Endothelial cell of umbilical vein (primary cell): Measurements from ENCODE around the gene GOLGA8R. TPM values are rescaled to one million over a fixed set of nuclear protein-coding genes. Genes with fewer than 3 reads are reported as not detected.
"Not testable (repeated sequence)": the region's sequence is repeated elsewhere in the genome, so short reads cannot be mapped to it uniquely, and the experiment has no call there.

Experiments used
- BruUV-seq: library from RNA; stranded (reverse); fragments of 400-500 nt; replicated peaks from 2 replicates; lab custom pipeline; 2021; lab: Mats Ljungman, UMichigan
- CTCF ChIA-PET: fragments of 300-600, 350-600 bp; sonication (Branson Sonifier 250); formaldehyde crosslinking; loops from one replicate; lab custom pipeline; 2021; ENCODE audit warnings: antibody characterized with exemption, inconsistent platforms; lab: Charles Lee
- POLR2A ChIA-PET: fragments of 300-600, 350-600 bp; sonication (Branson Sonifier 250); formaldehyde crosslinking; loops from one replicate; lab custom pipeline; 2021; ENCODE audit warnings: antibody characterized with exemption, inconsistent platforms; lab: Charles Lee
- DNase-seq: peaks from one replicate; pipeline ENCODE4 v3.0.0-alpha.2; 2011; ENCODE audit warnings: low read depth, low spot score
- FAIRE-seq: peaks from 2 replicates; lab custom pipeline; 2011; peaks lifted over from hg19 to GRCh38; lab: Jason Lieb, UNC
- H2AFZ ChIP-seq: 2 replicates; pipeline ENCODE4 v1.6.0; 2012; ENCODE audit warnings: low read depth, low read length, control low read depth, inconsistent platforms
- H3K27ac ChIP-seq: 2 replicates; pipeline ENCODE4 v1.5.1; 2011; ENCODE audit warnings: low read depth, mild to moderate bottlenecking, control low read depth, low read length, moderate library complexity; ENCODE audit not compliant: insufficient read depth
- H3K27me3 ChIP-seq, 2 experiments: 2 replicates each; pipeline versions ENCODE4 v1.6.0 to v1.6.1; 2011; ENCODE audit warnings: low read length in 2 of 2, mixed read lengths in 1 of 2; ENCODE audit not compliant: control insufficient read depth in 2 of 2, insufficient read depth in 2 of 2
- H3K36me3 ChIP-seq, 2 experiments: 2 replicates in 1 of 2; 3 replicates in 1 of 2; pipeline ENCODE4 v1.5.1; 2011; ENCODE audit warnings: low read length in 2 of 2, mild to moderate bottlenecking in 1 of 2, moderate library complexity in 1 of 2; ENCODE audit not compliant: control insufficient read depth in 2 of 2, insufficient read depth in 2 of 2; ENCODE audit errors: extremely low read depth in 1 of 2
- H3K4me1 ChIP-seq: 3 replicates; pipeline ENCODE4 v1.5.1; 2011; ENCODE audit warnings: mild to moderate bottlenecking, low read length; ENCODE audit not compliant: control insufficient read depth, insufficient read depth; ENCODE audit errors: extremely low read depth
- H3K4me2 ChIP-seq: 2 replicates; pipeline ENCODE4 v1.6.1; 2011; ENCODE audit warnings: low read length, control low read depth, mixed read lengths; ENCODE audit not compliant: insufficient read depth
- H3K4me3 ChIP-seq, 3 experiments: fragments of 200-600 bp in 1 of 3; sonication (generic), shearing (Covaris generic) in 1 of 3; replicated peaks in 1 of 3; 2 replicates each; pipeline ENCODE4 v1.5.1; 2011 to 2016; ENCODE audit warnings: control low read depth in 3 of 3, low read length in 3 of 3, mild to moderate bottlenecking in 2 of 3, inconsistent platforms in 1 of 3, low read depth in 1 of 3, moderate library complexity in 1 of 3; ENCODE audit not compliant: insufficient read depth in 1 of 3
- H3K79me2 ChIP-seq: 2 replicates; pipeline ENCODE4 v1.6.0; 2012; ENCODE audit warnings: low read length, inconsistent platforms; ENCODE audit not compliant: control insufficient read depth, insufficient read depth
- H3K9ac ChIP-seq: replicated peaks from 2 replicates; pipeline ENCODE3; 2011; ENCODE audit warnings: low read length, control low read depth; ENCODE audit not compliant: insufficient read depth; ENCODE audit errors: extremely low read depth
- H3K9me1 ChIP-seq: replicated peaks from 3 replicates; pipeline ENCODE4 v1.6.0; 2011; ENCODE audit warnings: mild to moderate bottlenecking, low read length; ENCODE audit not compliant: control insufficient read depth, insufficient read depth; ENCODE audit errors: extremely low read depth
- H3K9me3 ChIP-seq: replicated peaks from 2 replicates; pipeline ENCODE4 v1.5.1; 2012; ENCODE audit warnings: low read length, inconsistent platforms; ENCODE audit not compliant: control insufficient read depth, insufficient read depth
- H4K20me1 ChIP-seq: replicated peaks from 2 replicates; pipeline ENCODE3; 2011; ENCODE audit warnings: mild to moderate bottlenecking, low read length; ENCODE audit not compliant: control insufficient read depth, insufficient read depth; ENCODE audit errors: extremely low read depth
- dilution Hi-C: fragments of 300-500 bp; cut with MboI; formaldehyde crosslinking; loops from one replicate; pipeline ENCODE4 v1.15.0; 2019; ENCODE audit warnings: low sequenced_read_pairs; ENCODE audit not compliant: extremely low pct_ligation_motif_present
- intact Hi-C: fragments of 100-400 bp; cut with micrococcal nuclease; formaldehyde crosslinking; loops from one replicate; pipeline ENCODE4 v1.10.0; 2022
- polyA plus RNA-seq, 4 experiments: library from polyadenylated mRNA; depleted of rRNA in 3 of 4; stranded (reverse) in 3 of 4; unstranded in 1 of 4; fragments of >200 nt; gene quantifications; 2 replicates each; pipeline versions ENCODE4 v1.2.1 to v1.2.3, GENCODE V29; 2011 to 2012; ENCODE audit warnings: missing spikeins in 1 of 4
- total RNA-seq: library from RNA; stranded (reverse); gene quantifications from 2 replicates; pipeline ENCODE4 v1.2.3, GENCODE V29; 2021

The GOLGA8R gene
- total and polyA plus RNA-seq, 2 donors (not counting 3 experiments of a cell fraction or from before 2014, with no cell fraction given) = 0.35 to 2.2 TPM

GRCh38 chr15:30438348-30438747 is 24.3 kb upstream of the GOLGA8R start:
- H3K4me2 ChIP-seq, CTCF ChIA-PET, H3K4me3 ChIP-seq, POLR2A ChIA-PET, H3K4me1 ChIP-seq, dilution Hi-C loops, DNase-seq, H3K79me2 ChIP-seq, H3K27me3 ChIP-seq, H4K20me1 ChIP-seq, H3K36me3 ChIP-seq, H3K27ac ChIP-seq, H3K9me3 ChIP-seq, H3K9ac ChIP-seq, FAIRE-seq, intact Hi-C loops, H3K9me1 ChIP-seq, H2AFZ ChIP-seq, BruUV-seq: not testable (repeated sequence)

DNA sequence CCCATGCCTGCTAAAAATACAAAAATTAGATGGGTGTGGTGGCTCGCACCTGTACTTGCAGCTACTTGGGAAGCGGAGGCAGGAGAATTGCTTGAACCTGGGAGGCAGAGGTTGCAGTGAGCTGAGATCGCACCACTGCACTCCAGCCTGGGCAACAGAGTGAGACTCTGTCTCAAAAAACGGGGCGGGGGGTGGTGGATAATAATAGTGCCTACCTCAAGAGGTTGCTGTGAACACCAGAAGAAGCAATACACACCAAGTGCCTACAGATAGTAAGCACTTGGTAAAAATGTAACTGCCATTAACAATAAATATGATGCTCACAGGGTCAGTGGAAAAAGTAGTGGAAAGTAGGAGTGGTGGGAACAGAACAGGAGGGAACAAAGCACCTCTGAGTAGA is 21.8 kb upstream of the GOLGA8R start:
- H3K27me3 ChIP-seq, BruUV-seq, H3K9me3 ChIP-seq, H3K36me3 ChIP-seq, POLR2A ChIA-PET, CTCF ChIA-PET, intact Hi-C loops, H3K4me1 ChIP-seq, H2AFZ ChIP-seq, H3K9me1 ChIP-seq, FAIRE-seq, H3K27ac ChIP-seq, dilution Hi-C loops, DNase-seq, H3K9ac ChIP-seq, H4K20me1 ChIP-seq, H3K79me2 ChIP-seq, H3K4me3 ChIP-seq, H3K4me2 ChIP-seq: not testable (repeated sequence)

DNA sequence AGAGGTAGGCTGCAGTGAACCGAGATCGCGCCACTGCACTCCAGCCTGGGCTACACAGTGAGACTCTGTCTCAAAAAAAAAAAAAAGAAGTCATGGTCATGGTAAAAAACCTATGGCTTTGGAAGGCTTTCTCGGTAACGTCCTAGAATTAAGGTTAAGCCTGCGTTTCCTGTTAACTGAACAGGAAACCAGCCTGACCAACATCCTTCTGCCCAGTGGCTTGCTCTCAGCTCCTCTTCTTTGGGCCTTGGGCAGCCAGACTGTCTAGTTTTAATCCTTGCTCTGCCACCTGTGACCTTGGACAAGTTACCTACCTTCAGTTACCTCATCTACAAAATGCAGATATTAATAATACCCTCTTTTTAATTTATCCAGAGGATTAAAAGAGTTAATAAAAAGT is 6.7 kb upstream of the GOLGA8R start:
- H4K20me1 ChIP-seq, H3K4me2 ChIP-seq, H3K36me3 ChIP-seq, H3K4me3 ChIP-seq, dilution Hi-C loops, H3K27ac ChIP-seq, H2AFZ ChIP-seq, H3K4me1 ChIP-seq, BruUV-seq, intact Hi-C loops, FAIRE-seq, H3K79me2 ChIP-seq, H3K27me3 ChIP-seq, CTCF ChIA-PET, DNase-seq, POLR2A ChIA-PET, H3K9me1 ChIP-seq, H3K9ac ChIP-seq, H3K9me3 ChIP-seq: not testable (repeated sequence)

DNA sequence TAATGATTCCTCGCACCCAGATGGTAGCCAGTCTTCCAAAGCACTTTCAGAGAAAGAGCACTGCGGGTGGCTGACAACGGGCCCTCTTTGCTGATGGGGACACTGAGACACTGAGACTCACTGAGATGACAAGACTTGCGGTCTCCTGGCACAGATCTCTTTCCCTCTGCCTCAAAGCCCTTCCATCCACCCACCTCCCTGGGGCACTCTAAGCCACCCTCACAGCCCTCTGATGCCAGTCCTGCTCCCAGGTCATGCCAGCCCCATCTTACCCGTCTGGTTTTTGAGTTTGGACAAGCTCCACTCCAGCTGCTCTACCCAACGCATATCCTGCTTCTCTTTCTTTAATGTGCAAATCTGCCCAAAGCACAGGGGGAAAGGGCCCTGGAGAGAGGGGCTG is 6.4 kb downstream of the GOLGA8R start:
- H2AFZ ChIP-seq, H3K36me3 ChIP-seq, H4K20me1 ChIP-seq, H3K9me1 ChIP-seq, CTCF ChIA-PET, dilution Hi-C loops, BruUV-seq, H3K4me3 ChIP-seq, H3K79me2 ChIP-seq, H3K27me3 ChIP-seq, H3K9ac ChIP-seq, POLR2A ChIA-PET, H3K27ac ChIP-seq, H3K4me2 ChIP-seq, FAIRE-seq, H3K4me1 ChIP-seq, H3K9me3 ChIP-seq, intact Hi-C loops: not testable (repeated sequence)
- peak; percentile 0 for DNase-seq
